ENCODE measurements around the gene CENPV.

GRCh38 chr17:16304830-16305229 lies 48.4 kb downstream of the CENPV start:
- TF ChIP-seq ISL1 (CRISPR knock-in tag; IDR thresholded peaks at IDR 0.05) (no peak), ZFP3 (CRISPR knock-in tag; IDR thresholded peaks at IDR 0.05) (no peak), TCF4 (CRISPR knock-in tag; IDR thresholded peaks at IDR 0.05; ENCODE audit: borderline replicate concordance) (no peak), ZC3H10 (CRISPR knock-in tag; IDR thresholded peaks at IDR 0.05) (no peak), TSHZ2 (CRISPR knock-in tag; IDR thresholded peaks at IDR 0.05) (no peak), ZFP30 (CRISPR knock-in tag; IDR thresholded peaks at IDR 0.05) (no peak), BACH2 (CRISPR knock-in tag; IDR thresholded peaks at IDR 0.05; ENCODE audit: borderline replicate concordance) (no peak), OSR1 (CRISPR knock-in tag; IDR thresholded peaks at IDR 0.05) (no peak), CSDC2 (CRISPR knock-in tag; IDR thresholded peaks at IDR 0.05) (no peak), ARNTL (CRISPR knock-in tag; IDR thresholded peaks at IDR 0.05; ENCODE audit: borderline replicate concordance, low read depth) (no peak), CREB5 (CRISPR knock-in tag; IDR thresholded peaks at IDR 0.05; ENCODE audit: low read depth) (no peak), RARB (CRISPR knock-in tag; IDR thresholded peaks at IDR 0.05) (no peak), PPARA (CRISPR knock-in tag; IDR thresholded peaks at IDR 0.05; ENCODE audit: borderline replicate concordance) (no peak), ZNF8 (CRISPR knock-in tag; IDR thresholded peaks at IDR 0.05) (no peak)

All from SK-N-SH treated with all-trans-retinoic acid at 6 μM for 48 hours (cell line).